Heart left ventricle (tissue), 13 donors: ENCODE data around the gene PCDHGA12.

Experiments used
- CTCF ChIP-seq, 12 donors: fragments of 200-600 bp; sonication (generic) in 4 of 12; IDR thresholded peaks; one replicate each; pipeline versions ENCODE4 v1.5.0 to v1.8.0; 2018 to 2022; ENCODE audit warnings: antibody characterized with exemption in 12 of 12, mild to moderate bottlenecking in 5 of 12
- POLR2A ChIP-seq, 2 donors: fragments of 450-650 bp; IDR thresholded peaks; one replicate each; pipeline ENCODE4 v1.6.1; 2017; ENCODE audit warnings: antibody characterized with exemption in 2 of 2, mild to moderate bottlenecking in 2 of 2, moderate library complexity in 2 of 2
- donor health status: ischemic (EF 13 %, LVEDD 7.1; RV severe dilation, severe dysfunction).
- donor health status: DM: no; HTN: yes; CAD: no.
- donor health status: DM: no; HTN: no; CAD: no.
- donor health status: ischemic (EF 25% LVEDD 6.9; RV normal size, moderate dysfunction).
- donor health status: ischemic (EF 25% LVEDD 5.7; RV mildly dilated, moderate dysfunction).
- donor health status: ischemic (EF 35%, LVEDD 5.7; RV mildly dilated, moderate dysfunction).
- donor health status: nonischemic (EF 11% LVEDD 7.7; RV severe dilation, severe dysfunction).
- donor health status: DM: yes; HTN: yes; CAD: no.
- donor health status: PGD.
- donor health status: ischemic (EF 29% LVEDD 5.4; RV normal size, mild dysfunction).
- donor health status: nonischemic (EF 23%, LVEDD 6.1; RV moderate dilation, normal function).

- TF ChIP-seq CTCF (IDR thresholded peaks at IDR 0.05) (no peak), POLR2A (IDR thresholded peaks at IDR 0.05) (no peak)
These were observed 979 bp downstream of the PCDHGA12 start for GRCh38 chr5:141431286-141431685.
